HL-60/S4 treated with retinoic acid at 250 ng/mL for 4 days and 3 days (cell line): ENCODE results near the gene ANKRD1.

ENCODE experiments used
- in situ Hi-C: fragments of 300-500 bp; cut with MboI; formaldehyde crosslinking; loops from 2 replicates; pipeline ENCODE4 v1.7.0; 2022; ENCODE audit warnings: low sequenced_read_pairs

ANKRD1 gene

GRCh38 chr10:90913774-90914420, 7.0 kb downstream of the ANKRD1 start:
- in situ Hi-C loops, result no loop called here

- in situ Hi-C loops, result no loop called here
Measured at GRCh38 chr10:90912854-90913479, 7.9 kb downstream of the ANKRD1 start.

DNA sequence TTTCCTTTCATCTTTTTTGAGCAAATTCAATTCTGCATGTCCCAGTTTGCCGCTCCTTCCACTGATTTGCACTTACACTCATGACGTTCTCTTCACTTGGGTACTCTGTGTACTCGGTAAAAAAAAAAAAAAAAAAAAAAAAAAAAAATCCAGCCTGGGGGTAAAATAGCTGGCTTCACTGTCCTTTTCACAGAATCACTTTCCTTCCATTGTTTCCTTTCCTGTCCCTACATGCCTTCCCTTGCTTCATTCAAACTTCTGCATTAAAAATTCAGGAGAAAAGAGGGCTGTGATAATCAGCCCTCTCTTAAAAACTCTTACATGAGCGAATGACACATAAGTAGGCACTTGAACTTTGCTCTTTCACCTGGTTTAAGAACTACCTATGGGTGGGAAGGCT, 8.7 kb downstream of the ANKRD1 start:
- in situ Hi-C loops, result no loop called here

- in situ Hi-C loops, result no loop called here
Measured at GRCh38 chr10:90911133-90912051, 9.5 kb downstream of the ANKRD1 start.

DNA sequence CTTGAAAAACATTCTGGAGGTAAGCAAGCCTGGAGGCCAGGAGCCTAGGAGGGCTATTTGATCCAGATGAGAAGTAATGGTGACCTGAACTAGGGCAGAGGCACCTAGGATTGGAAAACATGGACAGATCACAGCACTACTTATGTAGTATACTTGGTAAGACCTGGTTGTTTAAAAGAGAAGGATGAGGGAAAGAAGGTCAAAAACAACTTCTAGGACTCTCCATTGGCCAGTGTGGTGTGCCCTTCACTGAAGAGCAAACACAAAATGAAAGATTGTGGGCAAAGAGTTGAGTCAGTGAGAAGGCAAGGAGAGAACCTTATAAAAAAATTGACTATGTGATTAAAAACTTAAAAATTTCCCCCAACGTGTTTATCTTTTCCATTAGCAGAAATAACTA, 14.3 kb downstream of the ANKRD1 start:
- in situ Hi-C loops, result no loop called here

DNA sequence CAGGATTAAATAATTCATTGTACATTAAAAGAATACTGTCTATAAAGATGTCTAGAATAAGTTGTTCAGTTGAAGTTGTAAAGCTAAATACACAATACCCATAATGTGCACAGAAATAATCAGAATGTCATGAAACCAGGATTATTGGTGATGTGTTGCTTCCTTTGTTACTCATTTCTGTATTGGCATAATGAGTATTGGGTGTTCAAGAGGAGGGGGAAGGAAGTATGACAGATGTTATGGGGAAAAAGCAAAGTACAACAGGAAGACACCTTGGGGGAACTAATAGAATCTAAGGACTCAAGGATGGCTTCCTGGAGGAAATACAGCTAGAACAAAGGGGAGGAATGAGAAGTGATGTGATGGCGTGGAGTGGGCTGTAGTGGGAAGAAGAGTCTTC, 15.0 kb downstream of the ANKRD1 start:
- in situ Hi-C loops, result no loop called here

- in situ Hi-C loops, result loop anchor here (25.0 kb wide), 1 partner anchor 340 kb away; no protein-coding TSS in a partner anchor
Measured at GRCh38 chr10:90896916-90897315, 24.0 kb downstream of the ANKRD1 start.

DNA sequence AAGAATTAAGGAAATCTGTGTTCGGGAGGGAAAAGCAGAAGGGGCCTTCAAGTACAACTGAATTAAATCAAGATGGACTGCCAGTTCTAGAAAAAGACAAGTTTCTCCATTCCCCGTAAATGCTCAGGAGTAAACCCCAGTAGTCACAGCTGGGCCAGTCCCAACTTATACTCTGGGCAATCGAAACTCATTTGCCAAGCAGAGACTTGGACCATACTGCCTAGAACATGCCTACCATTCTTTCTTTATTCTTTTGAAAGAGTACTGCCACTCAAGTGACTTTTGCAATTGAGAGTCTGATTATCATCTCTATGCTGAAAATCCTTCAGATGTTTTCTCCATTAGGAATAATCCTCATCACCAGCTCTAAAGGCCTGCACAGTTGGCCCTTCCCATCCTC, 27.7 kb downstream of the ANKRD1 start:
- in situ Hi-C loops, result loop anchor here (25.0 kb wide), 1 partner anchor 344 kb away; no protein-coding TSS in a partner anchor

DNA sequence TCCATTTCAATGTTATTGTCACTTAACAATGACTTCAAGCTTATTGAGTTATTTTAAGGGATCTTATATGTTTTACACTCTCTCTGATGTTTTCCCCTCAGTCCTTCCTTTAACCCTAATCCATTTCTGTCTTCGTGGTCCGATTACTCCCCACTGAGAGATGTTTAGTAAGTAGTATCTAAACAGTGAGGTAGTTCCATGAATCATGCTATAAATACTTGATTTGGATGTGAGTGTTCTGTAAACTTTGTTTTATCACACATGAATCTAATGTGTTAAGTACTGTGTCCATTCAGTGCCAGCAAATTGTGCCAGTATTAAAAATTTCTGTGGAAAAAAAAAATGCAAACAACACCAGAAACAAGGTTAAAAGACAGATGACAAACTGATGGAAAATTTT, 30.5 kb downstream of the ANKRD1 start:
- in situ Hi-C loops, result loop anchor here (25.0 kb wide), 1 partner anchor 347 kb away; no protein-coding TSS in a partner anchor

DNA sequence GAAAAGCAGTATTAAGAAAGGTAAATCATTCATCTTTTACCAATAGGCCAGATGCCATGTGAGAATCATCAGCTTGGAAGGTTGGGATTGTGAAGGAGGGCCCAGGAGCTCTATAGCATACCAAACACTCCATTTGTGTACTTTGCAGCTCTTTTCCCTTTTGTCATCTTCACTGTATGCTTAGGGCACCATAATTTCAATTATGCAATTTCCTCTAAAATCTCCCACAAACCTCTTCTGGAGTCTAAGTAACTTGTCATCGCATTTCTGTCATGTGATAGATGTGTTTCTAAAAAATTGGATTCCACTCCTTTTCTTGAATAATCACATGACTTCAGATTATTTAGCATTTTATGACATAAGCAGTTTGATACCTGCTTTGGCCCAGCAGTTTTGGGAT, 31.3 kb downstream of the ANKRD1 start:
- in situ Hi-C loops, result loop anchor here (25.0 kb wide), 1 partner anchor 348 kb away; no protein-coding TSS in a partner anchor

- in situ Hi-C loops, result loop anchor here (25.0 kb wide), 1 partner anchor 349 kb away; no protein-coding TSS in a partner anchor
Measured at GRCh38 chr10:90888387-90888786, 32.5 kb downstream of the ANKRD1 start.

DNA sequence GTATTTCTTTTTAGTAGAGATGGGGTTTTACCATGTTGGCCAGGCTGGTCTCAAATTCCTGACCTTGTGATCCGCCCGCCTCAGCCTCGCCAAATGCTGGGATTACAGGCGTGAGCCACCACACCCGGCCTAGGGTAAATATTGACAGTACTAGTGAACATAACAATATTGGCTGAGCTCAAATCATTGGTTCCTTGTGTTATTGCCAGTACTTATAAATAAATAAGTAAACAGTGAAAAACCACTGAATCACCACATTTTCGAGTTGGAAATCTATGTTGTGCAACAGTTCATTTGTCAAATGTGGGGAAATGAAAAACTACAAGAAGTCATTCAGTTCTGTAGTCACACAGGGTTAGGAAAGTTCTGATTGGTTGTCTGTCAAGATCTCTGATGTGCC, 33.3 kb downstream of the ANKRD1 start:
- in situ Hi-C loops, result loop anchor here (25.0 kb wide), 1 partner anchor 350 kb away; no protein-coding TSS in a partner anchor

DNA sequence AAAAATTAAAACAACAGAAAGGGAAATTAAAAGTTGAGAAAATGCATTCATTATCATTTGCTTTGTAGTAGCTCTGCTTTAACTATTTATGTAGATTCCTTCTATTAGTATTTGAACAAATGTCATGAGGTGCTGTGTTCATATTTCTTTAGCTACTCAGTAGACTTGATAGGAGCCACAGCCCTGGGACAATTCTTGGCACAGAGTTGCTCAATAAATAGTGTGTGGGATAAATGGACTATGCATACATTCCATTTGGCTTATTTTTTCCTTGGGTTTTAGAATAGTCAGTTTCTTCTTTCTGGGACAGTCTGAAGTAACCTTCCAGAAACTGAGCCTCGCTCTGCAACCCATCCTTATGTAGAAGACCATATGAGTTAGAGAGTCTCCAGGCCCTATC, 35.7 kb downstream of the ANKRD1 start:
- in situ Hi-C loops, result loop anchor here (25.0 kb wide), 1 partner anchor 352 kb away; no protein-coding TSS in a partner anchor

DNA sequence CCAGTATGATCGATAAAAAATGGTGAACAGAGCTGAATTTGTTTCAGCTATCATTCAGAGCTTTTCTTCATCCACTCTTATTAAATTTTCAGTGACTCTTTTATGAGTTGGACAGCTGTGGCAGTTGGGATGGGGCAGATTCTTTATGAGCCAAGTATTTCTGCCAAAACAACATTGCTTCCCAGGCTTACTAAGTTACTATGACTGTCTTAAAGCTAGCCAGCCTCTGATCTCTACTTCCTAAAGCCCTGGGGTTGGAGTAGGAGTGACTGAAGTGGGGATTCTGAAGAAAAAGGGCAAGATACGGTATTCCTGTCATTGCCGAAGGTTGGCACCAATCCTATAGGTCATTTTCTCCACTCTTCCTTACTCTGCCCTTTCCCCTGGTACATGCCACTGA, 36.5 kb downstream of the ANKRD1 start:
- in situ Hi-C loops, result loop anchor here (25.0 kb wide), 1 partner anchor 353 kb away; no protein-coding TSS in a partner anchor

DNA sequence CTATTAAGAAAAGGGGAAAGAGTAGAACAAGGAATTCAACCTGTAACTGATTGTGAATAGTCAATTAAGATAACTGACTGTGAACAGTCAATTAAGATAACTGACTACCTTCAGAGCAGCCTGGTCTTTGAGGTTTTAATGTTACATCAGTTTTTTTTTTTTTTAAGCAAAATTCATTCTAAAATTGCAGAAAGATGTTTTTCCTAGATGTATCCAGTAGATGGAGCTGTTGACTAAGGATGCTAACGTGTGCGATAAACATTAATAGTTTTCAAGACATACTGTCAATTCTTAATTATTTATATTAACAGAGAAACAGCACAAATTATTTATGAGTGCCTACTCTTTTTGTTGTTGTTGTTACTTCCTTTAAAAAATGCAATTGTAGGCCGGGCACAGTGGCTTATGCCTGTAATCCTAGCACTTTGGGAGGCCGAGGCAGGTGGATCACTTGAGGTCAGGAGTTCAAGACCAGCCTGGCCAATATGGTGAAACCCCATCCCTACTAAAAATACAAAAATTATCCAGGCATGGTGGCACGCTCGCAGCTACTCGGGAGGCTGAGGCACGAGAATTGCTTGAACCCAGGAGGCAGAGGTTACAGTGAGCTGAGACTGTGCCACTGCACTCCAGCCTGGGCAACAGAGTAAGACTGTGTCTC, 40.7 kb downstream of the ANKRD1 start:
- in situ Hi-C loops, result loop anchor here (25.0 kb wide), 1 partner anchor 357 kb away; no protein-coding TSS in a partner anchor

DNA sequence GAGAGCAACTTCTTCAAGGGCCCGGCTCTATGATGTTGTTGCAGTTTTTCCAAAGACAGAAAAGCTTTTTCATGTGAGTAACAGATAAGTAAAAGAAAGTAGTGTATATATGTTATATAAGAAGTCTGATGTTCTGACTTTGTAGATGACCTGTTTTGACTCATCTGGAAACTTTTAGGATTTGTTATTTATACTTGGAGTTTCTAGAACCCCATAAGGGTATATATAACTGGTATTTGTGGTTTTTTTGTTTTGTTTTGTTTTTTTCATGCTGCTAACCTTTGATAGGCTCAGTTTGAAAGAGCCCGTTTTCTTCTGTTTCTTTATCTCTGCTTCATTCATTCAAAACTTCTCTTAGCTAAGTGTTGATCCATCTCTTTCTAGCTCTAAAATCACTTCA, 41.8 kb downstream of the ANKRD1 start:
- in situ Hi-C loops, result loop anchor here (25.0 kb wide), 1 partner anchor 358 kb away; no protein-coding TSS in a partner anchor

DNA sequence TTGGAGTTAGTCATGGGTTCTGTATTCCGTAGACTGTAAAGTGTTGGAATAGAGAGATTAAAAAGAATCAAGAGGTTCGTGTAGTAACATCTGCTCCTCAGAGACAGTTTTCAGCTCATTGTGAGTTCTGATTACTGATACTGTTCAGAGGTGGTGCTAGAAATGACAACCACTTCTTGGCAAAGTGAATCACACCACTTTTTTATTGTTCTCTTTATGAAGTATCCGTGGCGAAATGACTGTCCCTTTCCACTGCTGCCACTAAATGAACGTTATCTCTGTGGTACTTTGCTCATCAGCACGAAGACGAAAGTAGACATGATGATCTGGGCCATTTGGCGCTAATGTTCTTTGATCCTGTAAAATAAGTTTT, 48.3 kb downstream of the ANKRD1 start:
- in situ Hi-C loops, result no loop called here

DNA sequence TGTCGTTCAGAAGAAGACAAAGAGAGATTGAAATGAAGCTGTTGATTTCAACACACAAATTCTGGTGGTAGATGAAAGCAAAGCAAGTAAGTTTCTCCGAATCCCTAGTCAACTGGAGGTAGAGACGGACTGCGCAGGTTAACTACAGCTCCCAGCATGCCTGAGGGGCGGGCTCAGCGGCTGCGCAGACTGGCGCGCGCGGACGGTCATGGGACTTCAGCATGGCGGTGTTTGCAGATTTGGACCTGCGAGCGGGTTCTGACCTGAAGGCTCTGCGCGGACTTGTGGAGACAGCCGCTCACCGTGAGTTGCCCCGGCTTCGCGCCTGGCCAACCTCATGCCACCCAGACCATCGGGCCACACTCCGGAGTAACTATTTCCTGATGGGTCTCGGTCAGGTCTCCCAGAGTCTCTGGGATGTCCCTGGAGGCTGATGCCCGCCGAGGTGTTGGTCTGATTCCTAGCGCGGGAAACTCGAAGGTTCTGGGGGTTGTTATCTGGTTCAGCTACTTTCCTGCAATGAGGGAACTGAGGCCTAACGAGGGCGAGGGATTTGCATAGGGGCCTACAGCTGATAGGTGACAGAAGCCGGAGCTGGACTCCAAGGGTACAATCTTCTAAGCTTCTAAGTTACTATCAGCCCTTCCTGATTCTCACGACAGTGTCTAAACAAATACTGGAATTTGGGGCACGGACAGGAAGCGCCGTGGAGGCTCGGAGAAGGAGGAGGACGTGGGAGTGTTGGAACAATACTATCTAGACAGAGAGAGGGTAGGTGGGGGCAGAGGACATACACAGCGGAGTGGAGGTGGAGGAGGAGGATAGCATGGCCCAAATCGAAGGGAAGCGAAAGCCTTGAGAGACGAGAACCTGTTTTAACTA, 48.9 kb downstream of the ANKRD1 start, which contains the start of gene RPP30:
RPP30 (plus strand) TSS at position 209 of the 882 bp plus-strand sequence; CDS start at position 222, 13 bp downstream.
- in situ Hi-C loops, result no loop called here

DNA sequence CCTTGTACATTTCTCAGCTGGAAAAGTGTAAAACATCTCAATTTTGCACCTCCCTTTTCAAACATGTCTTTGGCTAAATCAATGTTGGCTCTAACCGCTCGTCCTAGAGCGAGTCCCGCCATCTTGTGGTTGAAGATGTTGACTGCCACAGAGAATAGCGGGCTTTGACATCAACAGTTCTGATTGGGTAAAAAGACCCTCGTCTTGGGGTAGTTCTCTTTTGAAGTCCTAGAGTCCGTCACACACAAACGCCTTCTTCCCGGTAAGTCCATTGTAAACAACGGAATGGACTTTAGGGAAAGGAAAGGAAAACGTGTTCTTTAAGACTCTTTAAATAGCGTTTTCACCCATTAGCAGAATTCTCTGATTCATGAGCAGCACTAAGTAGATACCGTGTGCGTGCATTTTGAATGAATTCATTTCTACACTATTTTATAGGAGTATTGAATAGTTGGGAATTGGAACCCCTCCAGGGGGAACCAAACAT, 49.6 kb downstream of the ANKRD1 start:
- in situ Hi-C loops, result no loop called here
